SHP77 (cell line): ENCODE data around the gene SNCB.
"Not testable (repeated sequence)": the region's sequence is repeated elsewhere in the genome, so short reads cannot be mapped to it uniquely, and the experiment has no call there.

ENCODE experiments used
- DNase-seq, 2 experiments: peaks; one replicate each; lab custom pipeline; 2025; lab: John Stamatoyannopoulos, UW

Gene SNCB

DNA sequence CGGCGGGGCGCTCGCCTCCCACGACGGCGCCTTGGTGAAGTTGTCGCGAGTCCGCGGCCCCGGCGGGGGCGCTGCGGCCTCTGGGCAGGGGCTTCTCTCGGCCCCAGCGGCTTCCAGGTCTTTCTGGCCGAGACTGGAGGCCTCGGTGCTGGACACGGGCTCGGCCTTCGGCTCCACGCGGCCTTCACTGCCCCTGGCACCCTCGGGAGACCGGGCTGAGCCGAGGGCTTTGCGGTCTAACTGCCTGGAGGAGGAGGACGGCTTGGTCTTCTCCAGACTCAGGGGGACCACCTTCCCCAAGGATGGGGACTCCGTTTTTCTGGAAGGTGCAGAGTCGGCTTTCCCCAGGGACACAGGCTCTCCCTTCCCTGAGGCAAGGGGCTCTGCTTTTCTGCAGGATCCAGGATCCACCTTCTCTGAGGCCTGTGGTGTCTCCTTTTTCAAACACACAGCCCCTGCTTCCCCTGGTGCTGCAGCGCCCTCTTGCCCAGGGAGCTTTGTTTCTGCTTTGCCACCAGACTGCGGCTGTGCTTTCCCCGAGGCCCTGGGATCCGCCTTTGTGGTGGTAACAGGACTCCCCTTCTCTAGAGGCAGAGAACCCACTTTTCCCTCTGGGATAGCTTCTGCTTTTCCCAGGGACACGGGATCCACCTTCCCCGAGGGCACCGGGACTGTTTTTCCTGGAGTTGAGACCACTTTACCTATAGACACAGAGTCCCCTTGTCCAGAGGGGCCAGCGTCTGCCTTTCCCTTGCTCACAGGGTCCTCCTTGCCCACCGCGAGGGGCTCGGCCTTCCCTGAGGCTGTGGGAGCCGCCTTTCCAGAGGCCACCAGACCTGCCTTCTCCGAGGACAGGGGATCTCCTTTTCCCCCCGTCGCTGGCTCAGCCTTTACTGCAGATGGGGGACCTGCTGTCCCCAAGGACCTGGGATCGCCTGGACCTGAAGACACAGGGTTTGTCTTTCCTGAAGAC lies 32.6 kb downstream of the SNCB start:
- DNase-seq = no peak

DNA sequence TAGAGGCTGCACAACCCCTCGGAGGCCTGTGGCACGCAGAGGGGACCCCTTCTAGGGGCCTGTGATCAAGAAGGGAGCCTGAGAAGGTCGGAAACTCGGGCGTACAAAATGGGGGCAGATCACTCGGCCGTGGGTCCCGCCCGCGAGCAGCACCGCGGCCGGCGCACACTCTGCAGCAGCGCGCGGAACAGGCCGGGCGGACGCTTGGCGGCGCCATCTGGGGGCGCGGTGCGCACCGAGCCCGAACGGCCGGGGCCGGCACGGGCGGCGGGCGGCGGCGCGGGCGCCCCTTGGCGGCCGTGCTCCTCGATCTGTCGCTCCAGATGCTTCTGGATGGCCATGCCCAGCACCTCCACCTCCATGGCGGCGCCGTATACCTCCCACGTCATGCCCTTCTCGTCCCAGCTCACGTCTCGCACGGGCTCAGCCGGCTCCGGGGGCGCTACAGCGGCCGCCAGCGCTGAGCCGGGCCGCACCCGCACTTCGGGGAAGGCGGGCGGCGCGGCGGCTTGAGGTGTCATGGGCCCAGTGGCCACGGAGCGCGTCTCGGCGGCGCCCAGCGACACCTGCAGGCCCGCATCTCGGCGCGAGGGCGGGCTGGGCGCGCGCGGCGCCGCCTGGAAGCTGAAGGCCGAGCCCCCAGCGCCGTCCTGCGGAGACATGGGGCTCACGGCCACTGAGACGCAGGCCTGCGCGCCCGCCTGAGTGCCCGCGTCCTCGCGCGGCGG lies 33.5 kb downstream of the SNCB start:
- DNase-seq = no peak

DNA sequence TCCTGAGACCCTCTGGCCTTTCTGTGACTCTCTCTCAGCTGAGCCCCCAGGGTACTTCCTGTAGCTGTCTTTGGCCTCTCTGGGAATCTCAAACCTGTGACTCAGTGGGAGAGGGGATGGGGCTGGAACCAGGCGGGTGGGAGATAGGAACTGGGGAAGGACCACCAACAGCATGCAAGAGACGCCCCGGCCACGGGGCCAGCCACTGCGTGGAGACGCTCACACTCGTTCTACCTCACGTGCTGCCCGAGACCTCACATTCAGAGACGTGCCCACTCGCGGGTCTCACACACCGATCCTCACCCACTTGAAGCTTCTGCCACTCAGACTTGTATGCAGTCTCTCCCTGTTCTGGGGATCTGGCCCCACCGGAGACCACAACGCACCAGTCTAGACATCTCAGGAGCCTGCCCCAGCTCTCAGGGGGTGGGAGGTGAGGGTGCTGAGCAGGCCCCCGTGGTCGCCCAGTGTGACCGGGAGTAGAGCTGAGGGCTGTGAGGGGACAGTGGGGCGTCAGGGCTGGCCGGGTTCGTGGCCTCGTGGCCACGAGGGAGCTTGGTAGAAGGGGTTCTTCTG lies 34.2 kb downstream of the SNCB start:
- no peak for DNase-seq

- no peak for DNase-seq
Measured at GRCh38 chr5:176595386-176595943, 34.9 kb downstream of the SNCB start.

DNA sequence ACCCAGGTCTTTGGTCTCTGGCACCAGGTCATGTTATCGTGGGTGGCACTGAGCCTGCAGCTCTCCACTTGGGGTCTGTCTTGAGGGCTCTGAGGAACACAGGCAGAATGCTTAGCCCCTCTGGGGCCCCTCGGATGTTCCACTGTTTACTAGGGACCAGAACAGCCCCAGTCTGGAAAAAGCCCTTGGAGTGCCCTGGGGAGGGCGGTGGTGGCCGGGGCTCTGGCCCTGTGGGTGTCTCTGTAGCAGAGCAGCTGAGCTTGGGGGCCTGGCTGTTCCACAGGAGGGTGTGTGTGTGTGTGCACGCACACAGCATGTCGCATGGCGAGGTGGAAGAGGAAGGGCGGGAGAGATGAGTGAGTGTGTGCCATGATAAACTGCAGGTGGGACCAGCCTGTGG lies 35.8 kb downstream of the SNCB start:
- no peak for DNase-seq

GRCh38 chr5:176593273-176593869 lies 37.0 kb downstream of the SNCB start:
- no peak for DNase-seq

GRCh38 chr5:176592573-176592972 lies 37.8 kb downstream of the SNCB start:
- DNase-seq = no peak

DNA sequence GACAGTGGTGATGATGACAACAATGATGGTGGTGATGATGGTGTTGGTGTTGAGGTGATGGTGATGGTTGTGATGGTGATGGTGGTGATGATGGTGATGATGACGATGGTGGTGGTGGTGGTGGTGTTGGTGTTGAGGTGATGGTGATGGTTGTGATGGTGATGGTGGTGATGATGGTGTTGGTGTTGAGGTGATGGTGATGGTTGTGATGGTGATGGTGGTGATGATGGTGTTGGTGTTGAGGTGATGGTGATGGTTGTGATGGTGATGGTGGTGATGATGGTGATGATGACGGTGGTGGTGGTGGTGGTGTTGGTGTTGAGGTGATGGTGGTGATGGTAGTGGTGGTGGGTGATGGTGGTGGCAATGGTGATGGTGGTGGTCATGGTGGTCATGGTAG lies 38.7 kb downstream of the SNCB start:
- not testable (repeated sequence) for DNase-seq

- DNase-seq = peak; percentile 29 to 67
Measured at GRCh38 chr5:176590035-176590717, 40.2 kb downstream of the SNCB start.

DNA sequence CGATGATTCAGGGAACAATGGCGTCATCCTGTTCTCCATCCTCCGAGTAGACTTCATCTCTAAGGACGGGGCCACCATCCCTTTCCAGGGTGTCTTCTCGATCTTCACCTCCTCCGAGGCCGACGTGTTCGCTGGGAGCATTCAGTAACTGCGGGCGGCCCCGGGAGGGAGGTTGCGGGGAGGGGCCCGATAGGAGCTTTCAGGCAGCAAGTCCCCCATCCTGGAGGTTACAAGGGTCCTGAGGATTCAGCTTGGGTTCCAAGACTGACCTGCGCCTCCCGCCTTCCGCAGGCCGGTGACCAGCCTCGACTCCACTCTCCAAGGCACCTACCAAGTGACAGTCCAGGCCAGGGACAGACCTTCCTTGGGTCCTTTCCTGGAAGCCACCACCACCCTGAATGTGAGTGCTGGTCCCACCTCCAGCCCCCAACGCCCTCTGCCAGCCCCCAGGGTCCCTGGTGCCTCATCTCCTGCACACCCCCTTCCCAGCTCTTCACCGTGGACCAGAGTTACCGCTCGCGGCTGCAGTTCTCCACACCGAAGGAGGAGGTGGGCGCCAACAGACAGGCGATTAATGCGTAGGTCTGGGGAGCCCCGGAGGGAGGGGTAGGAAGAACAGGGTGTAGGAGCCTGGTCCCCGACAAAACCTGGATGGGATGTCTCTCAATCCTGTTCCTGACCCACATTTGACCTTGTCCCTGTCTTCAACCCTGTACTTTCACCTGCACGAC lies 41.1 kb downstream of the SNCB start:
- DNase-seq = no peak

- DNase-seq = no peak
Measured at GRCh38 chr5:176588297-176588696, 42.0 kb downstream of the SNCB start.

- no peak for DNase-seq
Measured at GRCh38 chr5:176587398-176587797, 42.9 kb downstream of the SNCB start.

- no peak for DNase-seq
Measured at GRCh38 chr5:176583076-176583475, 47.3 kb downstream of the SNCB start.

GRCh38 chr5:176581361-176581760 lies 49.0 kb downstream of the SNCB start:
- DNase-seq = no peak

GRCh38 chr5:176579323-176579722 lies 51.0 kb downstream of the SNCB start:
- DNase-seq = no peak

GRCh38 chr5:176578391-176578808 lies 51.9 kb downstream of the SNCB start:
- DNase-seq = peak; percentile 49 to 50

DNA sequence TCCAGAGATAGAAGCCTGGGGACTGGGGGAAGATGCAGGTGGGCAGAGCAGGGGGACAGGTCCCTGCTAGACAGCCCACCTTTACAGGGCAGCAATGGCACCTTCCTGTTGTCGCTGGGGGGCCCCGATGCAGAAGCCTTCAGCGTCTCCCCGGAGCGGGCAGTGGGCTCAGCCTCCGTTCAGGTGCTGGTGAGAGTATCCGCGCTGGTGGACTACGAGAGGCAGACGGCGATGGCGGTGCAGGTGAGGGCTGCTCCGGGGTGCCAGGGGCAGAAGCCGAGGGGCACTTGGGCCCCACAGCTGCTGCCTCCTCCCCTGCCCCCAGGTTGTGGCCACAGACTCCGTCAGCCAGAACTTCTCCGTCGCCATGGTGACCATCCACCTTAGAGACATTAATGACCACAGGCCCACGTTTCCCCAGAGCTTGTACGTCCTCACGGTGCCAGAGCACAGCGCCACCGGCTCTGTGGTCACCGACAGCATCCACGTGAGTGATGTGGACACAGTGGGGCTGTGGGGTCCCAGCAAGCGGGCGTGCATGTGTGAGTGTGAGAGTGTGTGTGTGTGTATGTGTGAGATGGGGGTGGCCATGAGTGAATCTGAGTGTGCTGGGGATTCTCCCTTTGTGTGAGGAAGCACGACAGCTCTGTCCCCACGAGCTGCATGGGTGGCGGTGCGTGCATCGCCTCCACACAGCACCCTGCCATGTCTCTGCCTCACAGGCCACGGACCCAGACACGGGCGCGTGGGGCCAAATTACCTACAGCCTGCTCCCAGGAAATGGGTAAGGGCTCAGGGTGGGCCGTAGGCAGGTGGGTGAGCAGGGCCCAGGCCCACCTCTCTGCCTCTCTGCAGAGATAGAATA lies 52.8 kb downstream of the SNCB start:
- no peak for DNase-seq

DNA sequence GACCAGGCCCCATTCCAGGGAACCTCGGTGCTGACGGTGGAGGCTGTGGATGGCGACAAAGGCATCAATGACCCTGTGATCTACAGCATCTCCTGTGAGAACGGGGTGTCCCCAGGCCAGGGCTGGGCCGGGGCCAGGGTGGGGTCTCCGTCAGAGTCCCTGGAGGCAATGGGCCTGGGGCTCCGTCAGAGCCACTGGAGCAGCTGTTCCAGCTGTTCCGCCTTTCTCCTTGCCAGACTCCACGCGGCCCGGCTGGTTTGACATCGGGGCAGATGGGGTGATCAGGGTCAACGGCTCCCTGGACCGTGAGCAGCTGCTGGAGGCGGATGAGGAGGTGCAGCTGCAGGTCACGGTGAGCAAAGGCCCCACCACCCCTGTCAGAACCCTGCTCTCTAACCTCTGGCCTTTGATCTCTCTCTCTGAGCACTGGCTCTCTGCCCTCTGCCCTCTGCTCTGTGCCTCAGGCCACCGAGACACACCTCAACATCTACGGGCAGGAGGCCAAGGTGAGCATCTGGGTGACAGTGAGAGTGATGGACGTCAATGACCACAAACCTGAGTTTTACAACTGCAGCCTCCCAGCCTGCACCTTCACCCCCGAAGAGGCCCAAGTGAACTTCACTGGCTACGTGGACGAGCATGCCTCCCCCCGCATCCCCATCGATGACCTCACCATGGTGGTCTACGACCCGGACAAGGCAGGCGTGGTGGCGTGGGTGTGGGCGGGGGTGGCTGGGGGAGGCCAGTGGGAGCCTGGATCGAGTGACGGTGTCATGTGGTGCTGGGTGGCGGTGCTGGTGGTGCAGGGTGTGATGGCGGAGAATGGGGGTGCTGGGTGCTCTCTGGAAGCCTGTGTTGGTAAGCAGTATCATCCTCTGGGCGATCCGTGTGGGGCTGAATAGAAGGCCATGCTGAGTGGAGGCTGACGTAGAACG lies 54.6 kb downstream of the SNCB start:
- DNase-seq = no peak

DNA sequence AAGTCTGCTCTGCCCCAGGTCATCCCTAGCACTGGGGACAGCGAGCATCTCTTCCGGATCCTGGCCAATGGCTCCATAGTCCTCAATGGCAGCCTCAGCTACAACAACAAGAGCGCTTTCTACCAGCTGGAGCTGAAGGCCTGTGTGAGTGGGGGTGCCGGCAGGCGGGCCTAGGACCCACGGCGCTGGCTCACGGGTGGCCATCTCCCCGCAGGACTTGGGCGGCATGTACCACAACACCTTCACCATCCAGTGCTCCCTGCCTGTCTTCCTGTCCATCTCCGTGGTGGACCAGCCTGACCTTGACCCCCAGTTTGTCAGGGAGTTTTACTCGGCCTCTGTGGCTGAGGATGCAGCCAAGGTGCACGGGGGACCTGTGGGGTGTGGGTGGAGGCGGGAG lies 55.3 kb downstream of the SNCB start:
- no peak for DNase-seq
